Measurements from ENCODE around the gene NPHP4. TPM values are rescaled to one million over a fixed set of nuclear protein-coding genes. Genes with fewer than 3 reads are reported as not detected.

Gene NPHP4
- total and polyA plus RNA-seq, 10 of the 15 experiments (the other 5 are each of a cell fraction or from before 2014, with no cell fraction given) = 0.16 to 10.5 (median 3.1) TPM

DNA sequence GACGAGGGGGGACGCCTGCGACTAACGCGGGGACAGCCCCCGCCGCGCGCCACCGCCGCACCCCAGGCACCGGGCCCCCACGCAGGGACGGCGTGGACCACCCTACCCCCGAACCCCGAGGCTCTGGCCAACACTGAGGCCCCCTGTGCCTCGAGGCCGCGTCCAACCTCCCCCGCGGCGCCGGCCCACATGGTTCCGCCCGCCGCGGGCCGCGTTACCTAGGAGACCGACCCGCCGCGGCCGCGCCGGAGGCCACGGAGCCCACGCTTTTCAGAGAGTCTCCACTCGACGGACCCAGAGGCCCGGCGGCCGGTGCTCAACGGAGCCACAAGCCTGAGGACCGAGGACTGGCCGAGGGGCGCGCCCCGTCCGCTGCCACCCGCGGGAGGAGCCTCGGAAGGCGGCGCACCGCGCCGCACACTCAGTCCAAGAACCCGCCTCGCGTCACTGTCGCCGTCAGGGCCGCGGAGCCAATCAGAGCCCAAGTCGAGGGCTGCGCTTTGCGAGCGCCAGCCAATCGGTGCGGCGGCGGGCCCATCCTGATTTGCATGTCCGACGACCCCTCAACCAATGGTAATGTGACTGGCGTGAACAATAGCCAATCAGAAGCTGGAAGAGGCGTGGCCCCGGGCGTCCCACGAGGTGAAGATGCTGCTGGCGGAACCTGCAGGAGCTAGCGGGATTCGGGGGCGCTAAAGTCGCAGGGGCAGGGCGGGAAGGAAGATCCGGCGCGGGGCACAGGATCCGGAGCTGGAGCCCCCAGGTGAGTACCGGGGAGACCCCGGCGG lies at the start of gene NPHP4 (continued):
- TF ChIP-seq NR2C2 (IDR thresholded peaks at IDR 0.05; ENCODE audit: borderline replicate concordance, control insufficient read depth, insufficient read length, low read depth) (no peak), TAF1 (IDR thresholded peaks at IDR 0.05; ENCODE audit: borderline replicate concordance, low read depth, low read length) (peak; percentile 72; the same call in 1 of the 2 replicates), CBFB (IDR thresholded peaks at IDR 0.05; ENCODE audit: low read depth) (no peak), MXI1 (IDR thresholded peaks at IDR 0.05; ENCODE audit: low read depth, low read length) (peak; percentile 95), PAX5 (IDR thresholded peaks at IDR 0.05; ENCODE audit: borderline replicate concordance, low read depth, low read length) (peak; percentile 61; the same call in 1 of the 2 replicates), RELA (IDR thresholded peaks at IDR 0.05; ENCODE audit: borderline replicate concordance, partially characterized antibody) (peak; percentile 78), IKZF1 (conservative IDR thresholded peaks at IDR 0.05) (peak; percentile 68), RFX5 (IDR thresholded peaks at IDR 0.05; ENCODE audit: low read depth, low read length) (peak; percentile 83), FOS (IDR thresholded peaks at IDR 0.05; ENCODE audit: borderline replicate concordance, extremely low read depth, insufficient read length) (peak; percentile 95), EGR1 (IDR thresholded peaks at IDR 0.05; ENCODE audit: borderline replicate concordance in 1 of 2, low read depth in 2 of 2, low read length in 2 of 2) (peak in 1 of 2 experiments; percentile 50; a peak in 1 of 3 replicates), RUNX3 (IDR thresholded peaks at IDR 0.05; ENCODE audit: low read length) (peak; percentile 25; the same call in 1 of the 2 replicates), KLF5 (IDR thresholded peaks at IDR 0.05; ENCODE audit: partially characterized antibody) (peak; percentile 99), GATAD2B (conservative IDR thresholded peaks at IDR 0.05; ENCODE audit: low read depth) (peak; percentile 59), TCF3 (IDR thresholded peaks at IDR 0.05; ENCODE audit: borderline replicate concordance, insufficient read depth, low read depth, low read length) (0 out of 2 replicates have a peak, but pooled peaks have one; percentile 28), HDAC2 (IDR thresholded peaks at IDR 0.05) (peak; percentile 88; the same call in 1 of the 2 replicates), PAX8 (IDR thresholded peaks at IDR 0.05) (no peak), NFYA (IDR thresholded peaks at IDR 0.05; ENCODE audit: borderline replicate concordance, low read depth, low read length) (peak; percentile 56; the same call in 1 of the 2 replicates), CREM (IDR thresholded peaks at IDR 0.05; ENCODE audit: low read depth) (peak; percentile 91), NFYB (IDR thresholded peaks at IDR 0.05; ENCODE audit: insufficient read depth, low read depth, low read length) (peak; percentile 97)
- TF ChIP-seq, protein P1, sequence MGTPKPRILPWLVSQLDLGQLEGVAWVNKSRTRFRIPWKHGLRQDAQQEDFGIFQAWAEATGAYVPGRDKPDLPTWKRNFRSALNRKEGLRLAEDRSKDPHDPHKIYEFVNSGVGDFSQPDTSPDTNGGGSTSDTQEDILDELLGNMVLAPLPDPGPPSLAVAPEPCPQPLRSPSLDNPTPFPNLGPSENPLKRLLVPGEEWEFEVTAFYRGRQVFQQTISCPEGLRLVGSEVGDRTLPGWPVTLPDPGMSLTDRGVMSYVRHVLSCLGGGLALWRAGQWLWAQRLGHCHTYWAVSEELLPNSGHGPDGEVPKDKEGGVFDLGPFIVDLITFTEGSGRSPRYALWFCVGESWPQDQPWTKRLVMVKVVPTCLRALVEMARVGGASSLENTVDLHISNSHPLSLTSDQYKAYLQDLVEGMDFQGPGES (IDR thresholded peaks at IDR 0.05) = peak; percentile 98
- TF ChIP-seq, protein P2, sequence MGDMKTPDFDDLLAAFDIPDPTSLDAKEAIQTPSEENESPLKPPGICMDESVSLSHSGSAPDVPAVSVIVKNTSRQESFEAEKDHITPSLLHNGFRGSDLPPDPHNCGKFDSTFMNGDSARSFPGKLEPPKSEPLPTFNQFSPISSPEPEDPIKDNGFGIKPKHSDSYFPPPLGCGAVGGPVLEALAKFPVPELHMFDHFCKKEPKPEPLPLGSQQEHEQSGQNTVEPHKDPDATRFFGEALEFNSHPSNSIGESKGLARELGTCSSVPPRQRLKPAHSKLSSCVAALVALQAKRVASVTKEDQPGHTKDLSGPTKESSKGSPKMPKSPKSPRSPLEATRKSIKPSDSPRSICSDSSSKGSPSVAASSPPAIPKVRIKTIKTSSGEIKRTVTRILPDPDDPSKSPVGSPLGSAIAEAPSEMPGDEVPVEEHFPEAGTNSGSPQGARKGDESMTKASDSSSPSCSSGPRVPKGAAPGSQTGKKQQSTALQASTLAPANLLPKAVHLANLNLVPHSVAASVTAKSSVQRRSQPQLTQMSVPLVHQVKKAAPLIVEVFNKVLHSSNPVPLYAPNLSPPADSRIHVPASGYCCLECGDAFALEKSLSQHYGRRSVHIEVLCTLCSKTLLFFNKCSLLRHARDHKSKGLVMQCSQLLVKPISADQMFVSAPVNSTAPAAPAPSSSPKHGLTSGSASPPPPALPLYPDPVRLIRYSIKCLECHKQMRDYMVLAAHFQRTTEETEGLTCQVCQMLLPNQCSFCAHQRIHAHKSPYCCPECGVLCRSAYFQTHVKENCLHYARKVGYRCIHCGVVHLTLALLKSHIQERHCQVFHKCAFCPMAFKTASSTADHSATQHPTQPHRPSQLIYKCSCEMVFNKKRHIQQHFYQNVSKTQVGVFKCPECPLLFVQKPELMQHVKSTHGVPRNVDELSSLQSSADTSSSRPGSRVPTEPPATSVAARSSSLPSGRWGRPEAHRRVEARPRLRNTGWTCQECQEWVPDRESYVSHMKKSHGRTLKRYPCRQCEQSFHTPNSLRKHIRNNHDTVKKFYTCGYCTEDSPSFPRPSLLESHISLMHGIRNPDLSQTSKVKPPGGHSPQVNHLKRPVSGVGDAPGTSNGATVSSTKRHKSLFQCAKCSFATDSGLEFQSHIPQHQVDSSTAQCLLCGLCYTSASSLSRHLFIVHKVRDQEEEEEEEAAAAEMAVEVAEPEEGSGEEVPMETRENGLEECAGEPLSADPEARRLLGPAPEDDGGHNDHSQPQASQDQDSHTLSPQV (IDR thresholded peaks at IDR 0.05) = peak; percentile 72; the same call in 1 of the 2 replicates
- TF ChIP-seq, protein P3, sequence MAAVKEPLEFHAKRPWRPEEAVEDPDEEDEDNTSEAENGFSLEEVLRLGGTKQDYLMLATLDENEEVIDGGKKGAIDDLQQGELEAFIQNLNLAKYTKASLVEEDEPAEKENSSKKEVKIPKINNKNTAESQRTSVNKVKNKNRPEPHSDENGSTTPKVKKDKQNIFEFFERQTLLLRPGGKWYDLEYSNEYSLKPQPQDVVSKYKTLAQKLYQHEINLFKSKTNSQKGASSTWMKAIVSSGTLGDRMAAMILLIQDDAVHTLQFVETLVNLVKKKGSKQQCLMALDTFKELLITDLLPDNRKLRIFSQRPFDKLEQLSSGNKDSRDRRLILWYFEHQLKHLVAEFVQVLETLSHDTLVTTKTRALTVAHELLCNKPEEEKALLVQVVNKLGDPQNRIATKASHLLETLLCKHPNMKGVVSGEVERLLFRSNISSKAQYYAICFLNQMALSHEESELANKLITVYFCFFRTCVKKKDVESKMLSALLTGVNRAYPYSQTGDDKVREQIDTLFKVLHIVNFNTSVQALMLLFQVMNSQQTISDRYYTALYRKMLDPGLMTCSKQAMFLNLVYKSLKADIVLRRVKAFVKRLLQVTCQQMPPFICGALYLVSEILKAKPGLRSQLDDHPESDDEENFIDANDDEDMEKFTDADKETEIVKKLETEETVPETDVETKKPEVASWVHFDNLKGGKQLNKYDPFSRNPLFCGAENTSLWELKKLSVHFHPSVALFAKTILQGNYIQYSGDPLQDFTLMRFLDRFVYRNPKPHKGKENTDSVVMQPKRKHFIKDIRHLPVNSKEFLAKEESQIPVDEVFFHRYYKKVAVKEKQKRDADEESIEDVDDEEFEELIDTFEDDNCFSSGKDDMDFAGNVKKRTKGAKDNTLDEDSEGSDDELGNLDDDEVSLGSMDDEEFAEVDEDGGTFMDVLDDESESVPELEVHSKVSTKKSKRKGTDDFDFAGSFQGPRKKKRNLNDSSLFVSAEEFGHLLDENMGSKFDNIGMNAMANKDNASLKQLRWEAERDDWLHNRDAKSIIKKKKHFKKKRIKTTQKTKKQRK (IDR thresholded peaks at IDR 0.05; ENCODE audit: low read depth, low read length) = peak; percentile 82

Data from GM12878 (cell line).